ENCODE measurements around the gene BRWD1. TPM values are rescaled to one million over a fixed set of nuclear protein-coding genes. Genes with fewer than 3 reads are reported as not detected.

Gene BRWD1
- total and polyA plus RNA-seq, 5 experiments from 2014 or later: 26.3 to 121 (median 42.6) TPM

DNA sequence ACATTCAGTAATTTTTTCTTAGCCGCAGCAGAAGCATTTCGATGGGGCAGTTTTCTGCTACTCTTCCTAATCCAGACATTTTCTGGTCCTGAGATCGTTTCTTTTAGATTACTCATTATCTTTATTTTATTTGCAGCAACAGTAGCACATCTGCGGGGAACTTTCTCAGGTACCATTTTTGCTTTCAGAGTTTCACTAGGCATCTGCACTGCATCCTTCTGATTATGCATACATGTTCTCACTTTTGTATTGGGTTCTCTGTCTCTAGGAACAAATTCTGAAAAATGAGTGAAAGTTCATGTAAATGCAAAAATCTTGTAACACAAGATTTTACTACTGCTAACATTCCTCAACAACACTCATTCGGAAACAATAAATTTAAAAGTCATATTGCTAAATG lies 126.3 kb downstream of the BRWD1 start:
- no peaks in the 10 kb centered on the region for H3K27me3 Mint-ChIP-seq
- ATAC-seq (no peak), DNase-seq (no peak)
- H3K27ac Mint-ChIP-seq: peak overlapping the region in 9 of 10 donors; percentile 1 to 82 (median 53)
- H3K4me3 Mint-ChIP-seq: no peak overlapping the region
- POLR2A ChIA-PET: no interaction called here
- no peaks in the 10 kb centered on the region for H3K9me3 Mint-ChIP-seq
- H3K4me1 Mint-ChIP-seq: peaks cover 12 to 44% (median 32%) of the 10 kb centered on the region in 4 donors
- H3K36me3 Mint-ChIP-seq: peaks cover 0 to 3% (median 0%) of the 10 kb centered on the region in 3 donors

DNA sequence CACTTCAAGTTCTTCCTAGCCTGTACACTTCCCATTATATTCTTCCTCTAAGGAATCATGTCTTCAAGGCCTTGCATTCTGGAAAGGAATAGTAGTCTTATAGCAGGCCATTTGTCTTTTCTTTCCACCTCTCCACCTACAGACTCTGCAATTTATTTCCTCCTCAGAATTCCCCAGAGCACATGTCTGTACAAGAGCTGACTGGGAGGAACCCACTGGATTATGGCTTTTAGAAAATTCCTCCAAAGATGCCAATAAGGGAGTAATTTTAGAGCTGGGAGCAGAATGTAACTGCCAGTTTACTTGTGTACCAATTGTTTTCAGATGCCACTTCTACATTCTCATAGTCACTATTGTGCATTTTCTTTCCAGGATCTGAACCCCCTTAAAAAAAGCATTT lies 126.8 kb downstream of the BRWD1 start:
- POLR2A ChIA-PET: no interaction called here
- peak overlapping the region in 1 of 10 donors; percentile 16 for H3K4me3 Mint-ChIP-seq
- H3K27ac Mint-ChIP-seq: peak overlapping the region in 7 of 10 donors; percentile 5 to 67 (median 53)

DNA sequence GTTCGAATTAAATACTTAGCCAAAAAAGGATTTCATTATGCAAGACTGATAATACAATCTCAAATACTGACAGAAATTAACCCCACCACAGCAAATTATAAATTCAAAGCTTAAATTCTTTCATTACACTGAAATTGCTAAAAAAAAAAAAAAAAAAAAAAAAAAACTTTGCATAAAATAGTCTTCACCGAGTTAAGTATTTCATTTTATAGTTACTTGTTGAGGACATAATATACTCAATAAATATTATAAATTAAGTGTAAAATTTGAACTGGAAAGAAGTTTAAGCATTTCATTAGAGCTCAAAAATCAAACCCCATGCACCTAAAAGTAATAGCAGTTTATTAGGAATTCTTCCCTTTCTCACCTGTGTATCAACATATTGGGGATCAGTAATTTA lies 128.3 kb downstream of the BRWD1 start:
- H3K27me3 Mint-ChIP-seq: no peaks in the 10 kb centered on the region
- DNase-seq: no peak
- no peak for ATAC-seq
- H3K4me1 Mint-ChIP-seq: peaks cover 17 to 53% (median 46%) of the 10 kb centered on the region in 4 donors
- POLR2A ChIA-PET: interaction anchor here (0.7 to 2.7 kb wide), 3 partner anchors 15 to 128 kb away, joined by 5 to 40 read pairs (median 9); partner anchors contain the start of gene BRWD1
- peaks cover 0 to 3% (median 0%) of the 10 kb centered on the region in 3 donors for H3K36me3 Mint-ChIP-seq
- peak overlapping the region in 5 of 10 donors; percentile 2 to 96 (median 93) for H3K4me3 Mint-ChIP-seq
- peak overlapping the region in 9 of 10 donors; percentile 53 to 96 (median 94) for H3K27ac Mint-ChIP-seq
- no peaks in the 10 kb centered on the region for H3K9me3 Mint-ChIP-seq

More for the DNA sequence above, 126.8 kb downstream of the BRWD1 start:
- Mint-ChIP-seq H3K36me3 (peaks cover 0 to under 1% (median 0%) of the 10 kb centered on the region in 3 donors), H3K9me3 (no peaks in the 10 kb centered on the region), H3K4me1 (peaks cover 14 to 49% (median 37%) of the 10 kb centered on the region in 4 donors), H3K27me3 (no peaks in the 10 kb centered on the region)
- DNase-seq (no peak), ATAC-seq (no peak)

DNA sequence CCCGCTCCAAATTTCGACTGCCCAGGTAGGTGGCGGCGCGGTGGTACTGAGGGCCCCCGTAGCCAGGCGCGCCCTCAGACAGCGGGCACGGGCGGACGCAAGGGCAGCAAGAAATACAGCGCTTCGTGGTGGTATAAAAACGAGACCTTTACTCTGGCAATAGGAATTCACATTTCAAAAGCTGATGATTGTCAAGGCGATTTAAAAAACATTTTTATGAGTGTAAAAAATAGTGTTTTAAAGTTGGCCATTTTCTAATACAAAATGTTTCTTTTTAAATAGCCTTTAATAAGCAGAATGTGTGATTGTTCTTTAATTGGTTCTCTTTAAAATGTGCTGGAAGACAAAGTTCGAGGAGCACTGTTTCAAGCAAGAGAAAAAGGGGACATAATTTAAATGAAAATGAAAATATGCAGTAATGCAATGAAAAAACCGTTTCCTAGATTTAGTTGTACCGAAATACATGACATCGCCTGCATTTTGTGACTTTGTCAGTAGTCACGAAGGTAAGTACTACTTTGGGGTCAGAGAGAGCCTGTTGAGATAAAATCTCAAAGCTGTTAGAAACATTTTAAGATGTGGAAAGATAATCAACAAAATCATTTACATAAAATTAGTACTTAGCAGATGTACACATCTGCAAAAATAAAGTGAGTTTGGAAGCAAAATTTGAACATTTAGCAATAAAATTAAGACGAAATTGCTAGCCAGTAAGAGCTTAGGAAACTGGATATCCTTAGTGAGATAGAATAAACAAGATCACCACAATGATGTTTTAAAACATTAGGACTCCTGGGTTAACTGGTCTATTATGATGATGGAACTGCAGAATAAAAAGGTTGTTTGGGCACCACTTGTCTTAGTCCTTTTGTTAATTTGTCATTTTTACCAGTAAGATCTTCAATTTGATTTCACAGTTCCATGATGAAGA lies 129.1 kb downstream of the BRWD1 start:
- Mint-ChIP-seq H3K36me3 (peaks cover 0 to 9% (median 0%) of the 10 kb centered on the region in 3 donors), H3K4me3 (peak overlapping the region; percentile 89 to 99 (median 96)), H3K27ac (peak overlapping the region; percentile 83 to 99 (median 96)), H3K9me3 (no peaks in the 10 kb centered on the region), H3K27me3 (no peaks in the 10 kb centered on the region), H3K4me1 (peaks cover 17 to 54% (median 46%) of the 10 kb centered on the region in 4 donors)
- POLR2A ChIA-PET: interaction anchor here (1.1 to 2.7 kb wide), 7 partner anchors 13 to 418 kb away, joined by 4 to 40 read pairs (median 7); partner anchors contain the start of genes BRWD1 and HMGN1
- ATAC-seq: no peak
- peak in 2 of 10 donors; percentile 14 to 15 for DNase-seq

DNA sequence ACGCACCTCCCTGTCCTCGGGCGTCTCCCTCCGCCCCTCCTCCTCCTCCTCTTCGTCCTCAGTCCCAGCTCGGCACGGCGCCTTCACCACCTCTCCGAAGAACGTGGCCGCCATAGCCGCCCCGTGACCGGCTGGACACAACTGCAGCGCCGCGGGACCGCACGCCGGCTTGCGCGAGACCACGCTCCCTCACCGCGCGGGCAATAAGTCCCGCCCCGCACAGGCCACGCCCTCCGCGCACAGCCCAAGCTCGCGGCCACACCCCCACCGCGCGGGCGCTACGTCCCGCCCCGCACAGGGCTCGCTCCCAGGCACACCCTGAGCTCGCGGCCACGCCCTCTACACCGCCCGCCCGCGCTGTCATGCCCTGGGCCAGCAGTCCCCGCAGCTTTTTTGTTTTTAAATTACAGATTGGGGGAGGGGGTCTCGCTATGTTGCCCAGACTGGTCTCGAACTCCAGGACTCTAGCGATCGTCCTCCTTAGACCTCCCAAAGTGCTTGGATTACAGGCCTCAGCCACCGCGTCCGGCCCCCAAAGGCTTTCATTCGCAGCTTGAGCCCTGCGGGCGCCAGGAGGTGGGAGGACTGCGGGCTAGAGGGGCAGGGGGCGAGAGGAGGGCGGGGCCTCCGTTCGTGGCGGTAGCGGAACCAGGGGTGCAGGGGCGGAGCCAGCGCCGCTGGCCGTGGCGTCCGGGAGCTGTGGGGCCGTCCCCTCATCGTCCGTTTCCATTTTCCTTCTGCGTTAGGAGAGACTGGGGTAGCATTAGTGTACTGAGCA lies 130.0 kb downstream of the BRWD1 start, which contains the start of gene PSMG1:
Gene PSMG1 (minus strand): TSS at position 180 of the 778 bp plus-strand sequence. CDS start 66 bp downstream, at position 114.
- Mint-ChIP-seq H3K36me3 (peaks cover 0 to 14% (median 0%) of the 10 kb centered on the region in 3 donors), H3K4me3 (peak within 1 kb of the TSS; percentile 89 to 99 (median 96)), H3K27ac (peak within 1 kb of the TSS; percentile 83 to 99 (median 96)), H3K9me3 (no peaks in the 10 kb centered on the region), H3K4me1 (peaks cover 17 to 50% (median 45%) of the 10 kb centered on the region in 4 donors), H3K27me3 (no peaks in the 10 kb centered on the region)
- POLR2A ChIA-PET: interaction anchor here (1.1 to 2.7 kb wide), 7 partner anchors 14 to 417 kb away, joined by 4 to 40 read pairs (median 7); partner anchors contain the start of genes BRWD1 and HMGN1
- ATAC-seq (peak; percentile 88 to 90), DNase-seq (peak; percentile 86 to 95 (median 93))

DNA sequence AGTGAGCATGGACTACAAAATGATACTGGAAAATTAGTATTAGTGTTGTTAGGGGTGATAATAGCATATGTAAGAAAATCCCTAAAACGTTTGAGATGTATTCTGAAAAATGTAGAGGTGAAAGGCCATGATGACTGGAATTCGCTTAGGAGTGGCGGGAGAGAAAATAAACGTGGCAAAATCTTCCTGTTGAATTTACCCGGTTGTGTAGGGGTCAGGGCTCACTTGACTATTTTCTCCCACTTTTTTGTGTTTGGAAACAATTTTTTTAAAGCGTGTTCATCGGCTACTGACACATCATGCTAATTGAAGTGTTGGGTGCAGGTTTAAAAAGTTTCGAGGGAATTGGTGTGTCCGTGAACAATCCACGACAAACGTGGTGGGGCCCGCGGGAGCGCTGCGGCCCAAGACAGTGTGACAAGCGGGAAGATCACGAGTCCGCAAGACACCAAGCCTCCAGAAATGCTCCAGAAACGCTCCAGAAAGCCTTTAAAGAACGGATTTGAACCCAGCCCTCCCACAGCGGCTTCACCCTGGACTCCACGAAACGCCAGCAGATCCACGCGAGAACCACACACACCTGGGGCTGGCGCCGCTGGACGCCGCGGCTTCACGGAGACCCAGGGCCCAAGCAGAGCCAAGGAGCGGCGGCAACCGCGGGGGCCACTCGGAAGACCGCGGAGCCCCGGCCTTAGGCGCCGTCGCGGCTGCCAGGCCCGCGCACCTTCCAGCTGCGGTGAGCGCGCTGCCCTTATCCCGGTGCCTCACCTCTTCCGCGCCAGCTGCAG lies 130.8 kb downstream of the BRWD1 start:
- Mint-ChIP-seq H3K4me3 (peak overlapping the region; percentile 89 to 99 (median 96)), H3K36me3 (peaks cover 0 to 19% (median 0%) of the 10 kb centered on the region in 3 donors), H3K27me3 (no peaks in the 10 kb centered on the region), H3K4me1 (peaks cover 17 to 44% (median 42%) of the 10 kb centered on the region in 4 donors), H3K27ac (peak overlapping the region; percentile 83 to 99 (median 96)), H3K9me3 (no peaks in the 10 kb centered on the region)
- POLR2A ChIA-PET: interaction anchor here (1.1 to 2.7 kb wide), 7 partner anchors 15 to 416 kb away, joined by 4 to 40 read pairs (median 7); partner anchors contain the start of genes BRWD1 and HMGN1
- peak; percentile 55 to 57 for ATAC-seq
- DNase-seq: no peak

DNA sequence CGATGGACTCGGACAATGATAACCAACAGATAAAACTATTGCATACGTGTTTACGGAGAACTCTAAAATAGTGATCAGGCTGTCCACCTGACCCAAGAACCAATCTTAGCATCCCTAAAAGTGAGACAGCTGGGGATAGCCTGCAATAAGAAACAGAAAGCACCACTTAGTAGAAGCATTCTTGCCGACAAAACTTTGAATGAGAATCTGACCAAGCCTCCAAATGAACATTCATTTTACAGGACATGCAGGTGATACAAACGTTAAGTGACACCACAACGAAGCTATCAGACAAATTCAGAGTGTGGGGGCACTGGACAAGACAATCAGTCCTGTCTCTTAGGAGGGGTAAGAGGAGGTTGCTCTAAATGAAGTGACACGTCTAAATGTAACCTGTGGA lies 131.4 kb downstream of the BRWD1 start:
- Mint-ChIP-seq H3K27me3 (no peaks in the 10 kb centered on the region), H3K27ac (peak overlapping the region; percentile 14 to 96 (median 90)), H3K4me3 (peak overlapping the region; percentile 89 to 99 (median 96)), H3K36me3 (peaks cover 0 to 19% (median 0%) of the 10 kb centered on the region in 3 donors), H3K9me3 (no peaks in the 10 kb centered on the region), H3K4me1 (peaks cover 17 to 44% (median 39%) of the 10 kb centered on the region in 4 donors)
- no peak for DNase-seq
- POLR2A ChIA-PET: no interaction called here
- no peak for ATAC-seq

DNA sequence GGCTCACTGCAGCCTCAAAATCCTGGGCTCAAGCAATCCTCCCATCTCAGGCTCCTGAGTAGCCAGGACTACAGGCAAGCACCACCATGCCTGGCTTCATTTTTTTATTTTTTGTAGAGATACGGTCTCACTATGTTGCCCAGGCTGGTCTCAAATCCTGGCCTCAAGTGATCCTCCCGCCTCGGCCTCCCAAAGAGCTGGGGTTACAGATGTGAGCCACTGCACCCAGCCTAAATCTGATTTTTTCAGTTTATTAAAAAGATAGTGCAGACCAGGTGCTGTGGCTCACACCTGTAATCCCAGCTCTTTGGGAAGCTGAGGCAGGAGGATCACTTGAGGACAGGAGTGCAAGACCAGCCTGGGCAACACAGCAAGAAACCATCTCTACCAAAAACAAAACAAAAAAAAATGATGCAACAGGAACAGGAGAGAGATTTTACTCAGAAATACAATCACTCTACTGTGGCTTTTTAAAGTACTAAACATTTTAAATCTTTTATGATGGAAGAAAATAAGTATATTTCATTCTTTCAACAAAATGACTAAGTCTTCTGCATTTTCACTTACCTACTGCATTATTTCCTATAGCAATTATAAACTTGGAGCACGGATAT lies 132.1 kb downstream of the BRWD1 start:
- peaks cover 17 to 44% (median 33%) of the 10 kb centered on the region in 4 donors for H3K4me1 Mint-ChIP-seq
- H3K9me3 Mint-ChIP-seq: no peaks in the 10 kb centered on the region
- no peak for DNase-seq
- peaks cover 0 to 23% (median 2%) of the 10 kb centered on the region in 3 donors for H3K36me3 Mint-ChIP-seq
- no peaks in the 10 kb centered on the region for H3K27me3 Mint-ChIP-seq
- no peak for ATAC-seq
- peak overlapping the region in 1 of 10 donors; percentile 4 for H3K27ac Mint-ChIP-seq
- peak overlapping the region in 9 of 10 donors; percentile 42 to 99 (median 96) for H3K4me3 Mint-ChIP-seq
- POLR2A ChIA-PET: no interaction called here

DNA sequence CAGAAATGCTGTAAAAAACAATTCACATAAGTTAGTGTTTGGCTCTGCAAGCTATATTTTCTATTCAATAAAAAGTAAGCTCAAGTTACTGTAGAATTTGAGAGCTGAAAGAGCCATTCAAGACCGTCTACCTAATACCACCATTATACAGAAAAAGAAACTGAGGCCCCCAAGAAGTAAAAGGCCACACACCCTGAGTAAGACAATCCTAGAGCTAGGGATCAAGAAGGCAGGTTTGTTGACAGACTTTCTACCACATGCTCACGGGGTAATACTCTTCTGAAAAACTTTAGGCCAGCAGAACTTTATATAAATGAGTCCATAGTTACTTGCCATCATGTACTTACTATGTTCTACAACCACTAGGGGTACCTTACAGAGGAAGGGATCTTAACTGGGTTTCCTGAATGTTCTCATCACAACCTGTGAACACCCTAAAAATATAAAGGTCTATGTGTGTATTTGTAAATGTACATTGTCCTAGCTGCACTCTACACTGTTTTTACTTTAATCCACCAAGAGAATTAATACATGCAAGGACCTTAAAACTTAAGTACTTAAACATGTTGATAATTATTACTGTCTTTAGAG lies 132.9 kb downstream of the BRWD1 start:
- Mint-ChIP-seq H3K4me3 (peak overlapping the region in 5 of 10 donors; percentile 14 to 65 (median 37)), H3K4me1 (peaks cover 20 to 40% (median 35%) of the 10 kb centered on the region in 4 donors), H3K9me3 (no peaks in the 10 kb centered on the region), H3K27me3 (no peaks in the 10 kb centered on the region), H3K27ac (peak overlapping the region in 1 of 10 donors; percentile 61), H3K36me3 (peaks cover 0 to 31% (median 3%) of the 10 kb centered on the region in 3 donors)
- no peak for ATAC-seq
- peak in 3 of 10 donors; percentile 15 to 23 (median 16) for DNase-seq
- POLR2A ChIA-PET: no interaction called here

DNA sequence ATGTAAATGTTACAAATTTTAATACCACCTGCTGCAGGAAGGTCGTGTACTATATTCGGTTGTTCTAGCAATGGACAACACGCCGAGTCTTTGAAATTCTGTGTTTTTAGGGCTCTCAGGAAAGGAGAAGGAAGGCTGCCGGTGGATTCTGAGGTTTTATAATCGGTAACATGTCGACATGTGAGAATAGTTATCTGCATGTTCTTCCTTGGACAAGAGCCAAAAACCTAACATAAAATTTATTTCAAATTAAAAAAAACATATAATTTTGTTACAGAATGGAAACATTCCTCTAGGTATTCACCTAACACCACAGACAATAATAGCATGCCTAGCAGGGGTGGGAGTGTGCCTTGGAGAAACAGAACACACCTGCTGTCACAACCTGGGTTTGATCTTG lies 135.0 kb downstream of the BRWD1 start:
- ATAC-seq (no peak), DNase-seq (no peak)
- Mint-ChIP-seq H3K4me3 (no peak overlapping the region), H3K36me3 (peaks cover 0 to 47% (median 12%) of the 10 kb centered on the region in 3 donors), H3K9me3 (no peaks in the 10 kb centered on the region), H3K27me3 (no peaks in the 10 kb centered on the region), H3K27ac (no peak overlapping the region), H3K4me1 (peaks cover 16 to 29% (median 23%) of the 10 kb centered on the region in 4 donors)
- POLR2A ChIA-PET: no interaction called here

DNA sequence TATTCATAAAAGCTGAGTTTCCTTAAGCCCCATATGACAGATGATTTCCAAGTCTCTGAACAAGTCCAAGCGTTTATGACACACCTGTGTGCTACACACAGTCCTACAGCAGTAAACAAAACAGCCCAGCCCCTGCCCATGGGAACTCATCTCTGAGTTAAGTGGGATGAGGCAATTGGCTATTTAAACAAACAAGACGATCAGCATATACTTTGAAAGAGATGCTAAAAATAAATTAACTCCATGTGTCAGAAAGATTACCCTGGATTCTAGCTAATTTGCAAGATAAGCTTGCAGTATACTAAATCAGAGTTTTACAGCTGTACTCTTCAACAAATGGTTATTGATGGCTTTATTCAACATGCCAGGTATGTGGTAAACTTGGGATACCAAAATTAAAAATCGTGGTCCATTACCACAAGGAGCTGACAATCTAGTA lies 137.1 kb downstream of the BRWD1 start:
- H3K27ac Mint-ChIP-seq: peak overlapping the region in 1 of 10 donors; percentile 14
- H3K36me3 Mint-ChIP-seq: peaks cover 0 to 57% (median 14%) of the 10 kb centered on the region in 3 donors
- POLR2A ChIA-PET: no interaction called here
- DNase-seq (no peak), ATAC-seq (no peak)
- no peaks in the 10 kb centered on the region for H3K27me3 Mint-ChIP-seq
- H3K4me3 Mint-ChIP-seq: no peak overlapping the region
- H3K4me1 Mint-ChIP-seq: peaks cover 7 to 14% (median 10%) of the 10 kb centered on the region in 4 donors
- no peaks in the 10 kb centered on the region for H3K9me3 Mint-ChIP-seq

Measured in naive thymus-derived CD8-positive, alpha-beta T cell (primary cell).